HCT116 (cell line): ENCODE results near the gene RASGRF1.

Experiments
- CEBPB ChIP-seq: IDR thresholded peaks from 2 replicates; pipeline ENCODE4 v1.6.1; 2012; ENCODE audit warnings: low read depth
- CTCF ChIP-seq, 3 experiments: fragments of 200-600 bp in 1 of 3; sonication (generic) in 1 of 3; IDR thresholded peaks in 2 of 3; conservative IDR thresholded peaks in 1 of 3; 2 replicates each; pipeline ENCODE4 v1.5.1; 2012 to 2017; ENCODE audit warnings: low read depth in 2 of 3, low read length in 2 of 3, antibody characterized with exemption in 1 of 3, borderline replicate concordance in 1 of 3, control low read depth in 1 of 3, mild to moderate bottlenecking in 1 of 3, mixed read lengths in 1 of 3, mixed run types in 1 of 3, moderate library complexity in 1 of 3; ENCODE audit not compliant: insufficient read depth in 1 of 3
- EGR1 ChIP-seq: IDR thresholded peaks from 2 replicates; pipeline ENCODE4 v1.6.1; 2012; ENCODE audit warnings: low read depth
- EZH2phosphoT487 ChIP-seq: fragments of 200-600 bp; IDR thresholded peaks from 2 replicates; pipeline ENCODE4 v1.6.1; 2018; ENCODE audit warnings: antibody characterized with exemption, borderline replicate concordance
- POLR2A ChIP-seq: IDR thresholded peaks from 2 replicates; pipeline ENCODE4 v1.7.0; 2011; ENCODE audit warnings: borderline replicate concordance; ENCODE audit not compliant: insufficient read depth, insufficient read length; ENCODE audit errors: extremely low read depth
- RAD21 ChIP-seq: IDR thresholded peaks from 2 replicates; pipeline ENCODE4 v1.6.1; 2012; ENCODE audit warnings: low read depth, mild to moderate bottlenecking
- REST ChIP-seq: IDR thresholded peaks from 2 replicates; pipeline ENCODE4 v1.6.1; 2012; ENCODE audit warnings: low read depth
- ZBTB33 ChIP-seq: IDR thresholded peaks from 2 replicates; pipeline ENCODE4 v1.6.1; 2011; ENCODE audit warnings: mild to moderate bottlenecking, low read length, moderate library complexity; ENCODE audit not compliant: insufficient replicate concordance; ENCODE audit errors: extremely low read depth
- ZFX ChIP-seq: fragments of 450-650 bp; IDR thresholded peaks from 2 replicates; pipeline ENCODE4 v1.6.1; 2017
- ZNF274 ChIP-seq: fragments of 200-500 bp; sonication (Bioruptor generic); IDR thresholded peaks from 2 replicates; pipeline ENCODE4 v1.6.1; 2014; ENCODE audit warnings: mild to moderate bottlenecking, low read depth, low read length, inconsistent platforms

GRCh38 chr15:79089331-79089889 is 1.2 kb downstream of the RASGRF1 start:
- no peak for TF ChIP-seq CTCF (IDR thresholded peaks at IDR 0.05 in 2 of 3, conservative IDR thresholded peaks at IDR 0.05 in 1 of 3; ENCODE audit: borderline replicate concordance in 1 of 3, insufficient read depth in 1 of 3, low read depth in 2 of 3, low read length in 2 of 3)
- TF ChIP-seq EGR1: no peak
- no peak for TF ChIP-seq ZFX
- TF ChIP-seq CEBPB: no peak
- no peak for TF ChIP-seq POLR2A
- no peak for TF ChIP-seq RAD21
- TF ChIP-seq EZH2phosphoT487: no peak
- no peak for TF ChIP-seq ZNF274
- no peak for TF ChIP-seq ZBTB33
- no peak for TF ChIP-seq REST
